ENCODE results near the gene KIRREL1.

DNA sequence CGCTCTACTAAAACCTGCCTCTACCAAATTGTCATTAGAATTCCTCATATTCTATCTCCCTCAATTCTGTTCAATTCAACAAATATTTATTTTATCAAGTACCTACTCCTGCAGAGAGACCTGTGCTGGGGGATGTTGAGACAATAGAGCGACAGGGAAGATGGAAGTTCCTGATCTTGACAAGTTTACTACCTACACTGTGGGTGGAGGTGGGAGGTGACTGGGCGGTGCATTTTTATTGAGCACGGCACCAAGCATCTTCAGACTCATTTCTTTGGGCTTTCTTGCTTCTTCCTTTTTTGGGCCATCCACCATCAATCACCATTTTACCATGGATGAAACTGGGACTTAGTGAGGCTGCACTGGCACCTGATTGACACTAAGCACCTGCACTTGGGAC is 61.3 kb downstream of the KIRREL1 start:
- no peak for TF ChIP-seq CTCF (IDR thresholded peaks at IDR 0.05)
- TF ChIP-seq, protein P1, sequence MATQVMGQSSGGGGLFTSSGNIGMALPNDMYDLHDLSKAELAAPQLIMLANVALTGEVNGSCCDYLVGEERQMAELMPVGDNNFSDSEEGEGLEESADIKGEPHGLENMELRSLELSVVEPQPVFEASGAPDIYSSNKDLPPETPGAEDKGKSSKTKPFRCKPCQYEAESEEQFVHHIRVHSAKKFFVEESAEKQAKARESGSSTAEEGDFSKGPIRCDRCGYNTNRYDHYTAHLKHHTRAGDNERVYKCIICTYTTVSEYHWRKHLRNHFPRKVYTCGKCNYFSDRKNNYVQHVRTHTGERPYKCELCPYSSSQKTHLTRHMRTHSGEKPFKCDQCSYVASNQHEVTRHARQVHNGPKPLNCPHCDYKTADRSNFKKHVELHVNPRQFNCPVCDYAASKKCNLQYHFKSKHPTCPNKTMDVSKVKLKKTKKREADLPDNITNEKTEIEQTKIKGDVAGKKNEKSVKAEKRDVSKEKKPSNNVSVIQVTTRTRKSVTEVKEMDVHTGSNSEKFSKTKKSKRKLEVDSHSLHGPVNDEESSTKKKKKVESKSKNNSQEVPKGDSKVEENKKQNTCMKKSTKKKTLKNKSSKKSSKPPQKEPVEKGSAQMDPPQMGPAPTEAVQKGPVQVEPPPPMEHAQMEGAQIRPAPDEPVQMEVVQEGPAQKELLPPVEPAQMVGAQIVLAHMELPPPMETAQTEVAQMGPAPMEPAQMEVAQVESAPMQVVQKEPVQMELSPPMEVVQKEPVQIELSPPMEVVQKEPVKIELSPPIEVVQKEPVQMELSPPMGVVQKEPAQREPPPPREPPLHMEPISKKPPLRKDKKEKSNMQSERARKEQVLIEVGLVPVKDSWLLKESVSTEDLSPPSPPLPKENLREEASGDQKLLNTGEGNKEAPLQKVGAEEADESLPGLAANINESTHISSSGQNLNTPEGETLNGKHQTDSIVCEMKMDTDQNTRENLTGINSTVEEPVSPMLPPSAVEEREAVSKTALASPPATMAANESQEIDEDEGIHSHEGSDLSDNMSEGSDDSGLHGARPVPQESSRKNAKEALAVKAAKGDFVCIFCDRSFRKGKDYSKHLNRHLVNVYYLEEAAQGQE (IDR thresholded peaks at IDR 0.05; ENCODE audit: insufficient read depth in 1 of 2, low read depth in 2 of 2, low read length in 1 of 2): no peak
- TF ChIP-seq POLR2AphosphoS5 (IDR thresholded peaks at IDR 0.05; ENCODE audit: low read depth, low read length): no peak
- no peak for TF ChIP-seq SIN3A (IDR thresholded peaks at IDR 0.05; ENCODE audit: borderline replicate concordance, insufficient read depth, low read depth, low read length)

All from Panc1 (cell line).